ENCODE results near the gene CTF1.

Gene CTF1

DNA sequence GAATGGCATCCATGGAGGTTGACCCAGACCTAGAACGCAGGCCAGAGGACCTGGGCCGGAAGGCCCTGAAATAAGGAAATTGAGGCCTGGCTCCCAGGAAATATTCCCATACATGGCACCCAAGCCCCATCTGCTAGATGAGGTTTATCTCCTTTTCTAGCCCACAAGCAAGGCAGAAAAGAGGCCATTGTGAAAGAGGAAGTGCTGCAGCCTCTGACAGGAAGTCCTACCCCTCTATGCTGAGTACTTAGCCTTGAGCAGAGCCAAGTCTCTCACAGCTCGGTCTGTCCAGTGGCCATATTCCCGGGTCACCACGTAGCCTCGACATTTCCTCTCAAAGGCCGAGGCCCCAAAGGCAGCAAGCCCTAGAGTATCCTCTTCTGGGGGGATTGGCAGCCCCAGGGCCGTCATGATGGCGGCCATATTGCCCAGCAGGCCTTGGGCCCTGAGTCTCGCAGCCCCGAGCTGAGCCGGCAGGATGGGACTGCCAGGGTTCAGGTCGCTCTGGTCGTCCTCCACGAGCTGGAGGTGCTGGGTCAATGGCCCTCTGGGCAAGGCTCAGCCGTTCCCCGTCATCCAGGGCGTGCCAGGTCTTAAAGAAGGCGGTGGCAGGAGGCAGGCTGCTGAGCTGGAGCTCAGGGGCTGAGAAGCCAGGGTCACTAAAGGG lies 7.8 kb downstream of the CTF1 start:
- Histone ChIP-seq H3K4me1 (ENCODE audit: control insufficient read depth in 1 of 2, insufficient read depth in 2 of 2, low read length in 2 of 2) (peaks cover 0 to 6% of the 10 kb centered on the region in 2 experiments), H2BK12ac (ENCODE audit: low read length) (no peak overlapping the region), H3K4me3 (ENCODE audit: low read depth, low read length) (no peak overlapping the region), H3K4ac (ENCODE audit: low read depth, low read length) (no peak overlapping the region), H3K4me2 (ENCODE audit: low read length) (no peak overlapping the region), H4K91ac (ENCODE audit: low read depth, low read length) (no peak overlapping the region), H3K79me2 (ENCODE audit: control insufficient read depth, insufficient read depth, low read length, poor library complexity) (no peaks in the 10 kb centered on the region), H3K79me1 (ENCODE audit: low read length) (peaks cover 6% of the 10 kb centered on the region), H2AK5ac (ENCODE audit: low read length) (no peak overlapping the region), H3K18ac (ENCODE audit: low read length) (no peak overlapping the region), H2AFZ (ENCODE audit: insufficient read depth, low read length, poor library complexity) (no peak overlapping the region), H4K8ac (ENCODE audit: low read depth, low read length) (peak overlapping the region; percentile 28), H3K14ac (ENCODE audit: low read length) (no peak overlapping the region), H3K9me3 (ENCODE audit: insufficient read depth, low read depth, low read length) (no peaks in the 10 kb centered on the region), H2BK120ac (ENCODE audit: insufficient read depth, low read length, poor library complexity) (no peak overlapping the region), H4K12ac (ENCODE audit: low read depth, low read length) (peak overlapping the region; percentile 3), H3K27me3 (ENCODE audit: insufficient read depth, low read length) (no peaks in the 10 kb centered on the region), H3K23ac (ENCODE audit: low read length) (no peak overlapping the region), H2BK5ac (ENCODE audit: low read depth, low read length, poor library complexity) (no peak overlapping the region), H3K27ac (ENCODE audit: low read depth, low read length) (no peak overlapping the region), H3K36me3 (ENCODE audit: control insufficient read depth in 1 of 2, insufficient read depth in 2 of 2, low read length in 2 of 2) (no peaks in the 10 kb centered on the region), H3K9ac (ENCODE audit: low read length) (no peak overlapping the region)
- DNase-seq, result no peak
- no CpG with 5 or more reads among the region's 19 CpGs for WGBS (ENCODE audit: extremely low coverage, insufficient coverage, insufficient read length)

DNA sequence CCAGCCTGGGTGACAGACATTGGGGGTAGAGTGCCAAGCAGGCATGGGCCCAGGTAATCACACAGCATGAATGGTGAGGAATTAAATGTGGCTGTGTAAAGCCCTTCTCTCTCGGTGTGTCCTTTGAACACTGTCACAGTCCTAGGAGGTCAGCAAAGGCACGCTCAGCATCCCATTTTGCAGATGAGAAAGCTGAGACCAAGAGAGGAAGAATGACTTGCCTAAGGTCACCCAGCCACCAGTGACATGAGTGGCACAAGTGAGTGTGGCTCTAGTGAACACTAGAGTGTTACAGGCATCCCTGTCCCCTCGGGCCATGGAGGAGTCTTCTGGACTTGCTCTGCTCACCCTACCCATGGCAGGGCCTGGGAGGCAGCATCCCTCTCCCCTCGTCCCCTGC lies 10.7 kb downstream of the CTF1 start:
- WGBS (ENCODE audit: extremely low coverage, insufficient coverage, insufficient read length), result no CpG with 5 or more reads among the region's 4 CpGs
- Histone ChIP-seq H3K23ac (ENCODE audit: low read length) (no peak overlapping the region), H2BK12ac (ENCODE audit: low read length) (no peak overlapping the region)

DNA sequence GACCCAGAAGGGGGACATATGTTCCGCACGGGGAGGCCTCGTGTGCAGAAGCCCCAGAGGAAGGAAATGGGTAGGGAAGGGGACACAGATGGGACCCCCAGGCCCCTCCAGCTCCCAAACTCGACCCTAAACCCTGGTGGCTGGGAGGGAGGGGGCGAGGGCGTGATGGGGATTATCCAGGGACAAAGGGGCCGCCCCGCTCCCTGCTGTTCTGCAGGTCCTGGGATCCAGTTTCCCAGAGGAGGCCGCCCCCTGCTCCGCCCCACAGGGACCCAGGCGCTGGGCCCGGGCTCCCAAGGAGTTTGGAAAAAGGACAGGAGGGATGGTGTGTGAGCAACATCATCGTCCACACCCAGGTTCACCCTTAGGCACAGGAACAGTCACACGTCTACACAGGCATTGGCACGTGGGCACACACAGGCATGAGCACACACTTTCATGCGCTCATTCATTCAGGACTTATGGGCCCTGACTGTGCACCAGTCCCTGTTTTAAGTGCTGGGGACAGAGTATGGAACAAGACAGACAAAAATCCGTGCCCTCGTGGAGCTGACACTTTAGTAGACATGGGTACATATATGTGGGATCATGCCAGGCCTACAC lies 14.1 kb downstream of the CTF1 start:
- no peak overlapping the region for H2BK5ac ChIP-seq (ENCODE audit: low read depth, low read length, poor library complexity)
- no peak overlapping the region for H2AFZ ChIP-seq (ENCODE audit: insufficient read depth, low read length, poor library complexity)
- H3K79me1 ChIP-seq (ENCODE audit: low read length), result no peaks in the 10 kb centered on the region
- no peak overlapping the region for H4K8ac ChIP-seq (ENCODE audit: low read depth, low read length)
- no peak overlapping the region for H3K18ac ChIP-seq (ENCODE audit: low read length)
- no peak overlapping the region for H2BK12ac ChIP-seq (ENCODE audit: low read length)
- H3K4me3 ChIP-seq (ENCODE audit: low read depth, low read length), result no peak overlapping the region
- H3K27ac ChIP-seq (ENCODE audit: low read depth, low read length), result no peak overlapping the region
- H2AK5ac ChIP-seq (ENCODE audit: low read length), result no peak overlapping the region
- no peak for DNase-seq
- peak overlapping the region; percentile 29 for H3K23ac ChIP-seq (ENCODE audit: low read length)
- H2BK120ac ChIP-seq (ENCODE audit: insufficient read depth, low read length, poor library complexity), result no peak overlapping the region
- no peaks in the 10 kb centered on the region for H3K4me1 ChIP-seq (ENCODE audit: control insufficient read depth in 1 of 2, insufficient read depth in 2 of 2, low read length in 2 of 2)
- no peaks in the 10 kb centered on the region for H3K79me2 ChIP-seq (ENCODE audit: control insufficient read depth, insufficient read depth, low read length, poor library complexity)
- no peak overlapping the region for H3K4ac ChIP-seq (ENCODE audit: low read depth, low read length)
- no peak overlapping the region for H4K12ac ChIP-seq (ENCODE audit: low read depth, low read length)
- no peaks in the 10 kb centered on the region for H3K36me3 ChIP-seq (ENCODE audit: control insufficient read depth in 1 of 2, insufficient read depth in 2 of 2, low read length in 2 of 2)
- H3K27me3 ChIP-seq (ENCODE audit: insufficient read depth, low read length), result no peaks in the 10 kb centered on the region
- H3K9me3 ChIP-seq (ENCODE audit: insufficient read depth, low read depth, low read length), result peaks cover 7% of the 10 kb centered on the region
- no peak overlapping the region for H3K9ac ChIP-seq (ENCODE audit: low read length)
- no CpG with 5 or more reads among the region's 18 CpGs for WGBS (ENCODE audit: extremely low coverage, insufficient coverage, insufficient read length)
- H3K14ac ChIP-seq (ENCODE audit: low read length), result no peak overlapping the region
- H3K4me2 ChIP-seq (ENCODE audit: low read length), result no peak overlapping the region
- H4K91ac ChIP-seq (ENCODE audit: low read depth, low read length), result no peak overlapping the region

More for the DNA sequence above, 10.7 kb downstream of the CTF1 start:
- Histone ChIP-seq H3K18ac (ENCODE audit: low read length) (no peak overlapping the region), H3K4me3 (ENCODE audit: low read depth, low read length) (no peak overlapping the region), H4K8ac (ENCODE audit: low read depth, low read length) (no peak overlapping the region), H3K27ac (ENCODE audit: low read depth, low read length) (no peak overlapping the region), H3K27me3 (ENCODE audit: insufficient read depth, low read length) (no peaks in the 10 kb centered on the region), H3K4me1 (ENCODE audit: control insufficient read depth in 1 of 2, insufficient read depth in 2 of 2, low read length in 2 of 2) (peaks cover 0 to 2% of the 10 kb centered on the region in 2 experiments), H2AK5ac (ENCODE audit: low read length) (no peak overlapping the region), H3K14ac (ENCODE audit: low read length) (no peak overlapping the region), H4K12ac (ENCODE audit: low read depth, low read length) (no peak overlapping the region), H3K79me1 (ENCODE audit: low read length) (peaks cover 4% of the 10 kb centered on the region), H2BK120ac (ENCODE audit: insufficient read depth, low read length, poor library complexity) (no peak overlapping the region), H3K4me2 (ENCODE audit: low read length) (no peak overlapping the region), H2BK5ac (ENCODE audit: low read depth, low read length, poor library complexity) (no peak overlapping the region), H3K36me3 (ENCODE audit: control insufficient read depth in 1 of 2, insufficient read depth in 2 of 2, low read length in 2 of 2) (no peaks in the 10 kb centered on the region), H4K91ac (ENCODE audit: low read depth, low read length) (no peak overlapping the region), H3K79me2 (ENCODE audit: control insufficient read depth, insufficient read depth, low read length, poor library complexity) (no peaks in the 10 kb centered on the region), H3K4ac (ENCODE audit: low read depth, low read length) (no peak overlapping the region), H2AFZ (ENCODE audit: insufficient read depth, low read length, poor library complexity) (no peak overlapping the region), H3K9me3 (ENCODE audit: insufficient read depth, low read depth, low read length) (peaks cover 6% of the 10 kb centered on the region), H3K9ac (ENCODE audit: low read length) (no peak overlapping the region)
- no peak for DNase-seq

DNA sequence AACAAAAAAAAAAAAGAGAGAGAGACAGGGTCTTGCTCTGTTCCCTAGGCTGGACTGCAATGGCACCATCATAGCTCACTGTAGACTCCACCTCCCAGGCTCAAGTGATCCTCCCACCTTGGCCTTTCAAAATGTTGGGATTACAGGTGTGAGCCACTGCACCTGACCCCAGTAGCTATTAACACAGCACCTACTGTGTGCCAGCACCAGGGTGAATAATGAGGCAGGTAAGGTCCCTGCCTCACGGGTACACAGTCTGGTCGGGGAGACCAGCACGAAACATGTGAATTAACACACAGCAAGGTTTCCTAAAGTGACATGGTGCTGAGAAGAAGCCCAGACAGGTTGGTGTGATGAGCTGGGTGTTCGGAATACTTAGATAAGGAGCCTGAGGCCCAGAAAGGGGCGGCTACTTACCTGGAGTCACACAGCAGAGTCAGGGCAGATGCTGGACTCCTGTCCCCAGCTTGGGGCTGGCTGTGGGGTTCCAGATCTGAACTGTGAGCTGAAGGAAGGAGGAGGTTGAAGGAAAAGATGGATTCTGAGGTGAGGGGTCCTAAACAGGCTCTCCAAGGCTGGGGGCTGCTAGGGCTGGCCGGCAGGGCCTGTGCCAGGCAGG lies 16.5 kb downstream of the CTF1 start:
- Histone ChIP-seq H4K12ac (ENCODE audit: low read depth, low read length) (no peak overlapping the region), H2BK120ac (ENCODE audit: insufficient read depth, low read length, poor library complexity) (no peak overlapping the region), H3K9me3 (ENCODE audit: insufficient read depth, low read depth, low read length) (peaks cover 7% of the 10 kb centered on the region), H3K4me3 (ENCODE audit: low read depth, low read length) (no peak overlapping the region), H4K8ac (ENCODE audit: low read depth, low read length) (no peak overlapping the region), H3K4me2 (ENCODE audit: low read length) (no peak overlapping the region), H2AFZ (ENCODE audit: insufficient read depth, low read length, poor library complexity) (no peak overlapping the region), H3K79me1 (ENCODE audit: low read length) (no peaks in the 10 kb centered on the region), H4K91ac (ENCODE audit: low read depth, low read length) (no peak overlapping the region), H3K36me3 (ENCODE audit: control insufficient read depth in 1 of 2, insufficient read depth in 2 of 2, low read length in 2 of 2) (no peaks in the 10 kb centered on the region), H3K14ac (ENCODE audit: low read length) (no peak overlapping the region), H3K27me3 (ENCODE audit: insufficient read depth, low read length) (no peaks in the 10 kb centered on the region), H3K9ac (ENCODE audit: low read length) (no peak overlapping the region), H2BK12ac (ENCODE audit: low read length) (no peak overlapping the region), H3K4me1 (ENCODE audit: control insufficient read depth in 1 of 2, insufficient read depth in 2 of 2, low read length in 2 of 2) (peaks cover 0 to 1% of the 10 kb centered on the region in 2 experiments), H3K4ac (ENCODE audit: low read depth, low read length) (no peak overlapping the region), H3K23ac (ENCODE audit: low read length) (no peak overlapping the region), H3K27ac (ENCODE audit: low read depth, low read length) (no peak overlapping the region), H2AK5ac (ENCODE audit: low read length) (no peak overlapping the region), H2BK5ac (ENCODE audit: low read depth, low read length, poor library complexity) (no peak overlapping the region), H3K18ac (ENCODE audit: low read length) (no peak overlapping the region), H3K79me2 (ENCODE audit: control insufficient read depth, insufficient read depth, low read length, poor library complexity) (no peaks in the 10 kb centered on the region)
- WGBS (ENCODE audit: extremely low coverage, insufficient coverage, insufficient read length), result no CpG with 5 or more reads among the region's 6 CpGs
- DNase-seq, result no peak
